Non-pigmented ciliary epithelial cell (primary cell): ENCODE results near the gene OBP2B.
"Not testable (repeated sequence)": the region's sequence is repeated elsewhere in the genome, so short reads cannot be mapped to it uniquely, and the experiment has no call there.

Experiments used
- DNase-seq: peaks from one replicate; pipeline ENCODE4 v3.0.0-alpha.2; 2010; ENCODE audit warnings: low read depth

OBP2B gene

DNA sequence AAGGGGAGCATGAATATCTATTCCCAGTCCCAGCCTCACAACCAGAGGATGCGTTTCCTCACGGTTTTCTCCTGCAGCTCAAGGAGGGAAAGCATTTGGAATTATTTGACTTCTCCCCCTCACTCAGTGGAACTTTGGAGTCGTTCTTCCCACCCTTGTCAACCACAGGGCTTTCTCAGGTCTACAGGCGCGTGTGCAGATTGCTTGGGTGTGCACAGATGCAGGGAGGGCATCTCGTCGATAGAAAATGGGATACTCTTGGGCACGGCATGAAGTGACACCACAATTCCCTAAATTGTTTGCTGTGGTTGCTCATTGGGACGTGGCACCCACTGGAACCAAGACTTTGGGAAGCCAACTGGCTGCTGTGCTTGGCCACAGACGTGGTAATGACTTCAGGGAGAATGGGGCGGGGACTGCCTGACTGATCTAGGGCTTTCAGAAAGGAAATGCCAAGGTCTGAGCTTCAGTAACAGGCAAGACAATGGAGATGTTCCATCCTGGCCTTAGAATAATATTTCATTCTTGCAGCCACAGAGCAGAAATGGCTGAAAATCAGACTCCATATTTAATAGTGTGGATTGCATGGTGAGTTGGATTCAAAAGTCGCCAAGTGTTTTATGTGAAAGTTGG is 12.2 kb upstream of the OBP2B start:
- DNase-seq, result no peak

DNA sequence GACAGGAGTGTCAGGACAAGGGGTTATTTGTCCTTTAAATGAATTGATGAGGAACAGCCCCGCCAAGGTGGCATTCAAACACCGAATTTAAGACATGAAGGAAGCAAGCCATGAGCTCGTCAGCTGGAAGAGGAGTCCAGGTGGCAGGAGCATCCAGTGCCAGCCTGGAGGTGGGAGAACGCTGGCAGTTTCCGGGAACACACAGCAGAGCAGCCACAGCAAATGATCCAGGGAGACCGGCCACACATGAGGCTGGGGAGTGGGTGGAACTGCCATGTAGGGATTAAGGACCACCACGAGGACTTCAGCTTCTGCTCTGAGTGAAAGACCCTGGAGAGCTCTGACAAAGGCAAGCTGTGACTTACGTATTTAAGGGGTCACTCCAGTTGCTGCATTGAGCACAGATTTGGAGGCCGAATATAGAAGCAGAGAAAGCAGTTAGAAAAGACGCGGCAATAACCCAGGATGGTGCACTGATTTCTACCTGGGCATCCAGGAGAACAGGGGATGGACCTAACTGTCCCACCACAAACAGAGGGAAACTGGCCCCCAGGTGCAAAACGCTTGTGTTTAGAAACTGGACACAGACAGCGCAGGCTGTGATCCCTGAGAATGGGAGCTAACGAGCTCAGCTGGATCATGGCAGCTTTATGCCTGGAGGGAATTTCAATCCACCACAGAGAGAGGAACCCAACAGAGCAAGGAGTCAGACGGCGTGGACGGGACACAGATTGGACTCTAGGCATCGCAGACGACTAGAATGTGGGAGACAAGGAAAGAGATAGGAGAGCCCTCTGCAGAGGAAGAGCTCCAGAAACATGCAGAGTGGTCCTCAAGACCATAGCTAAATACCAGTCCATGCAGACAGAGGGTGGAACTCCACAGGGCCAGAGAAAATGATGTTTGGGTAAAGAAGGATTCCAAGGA is 9.3 kb upstream of the OBP2B start:
- DNase-seq, result not testable (repeated sequence)

DNA sequence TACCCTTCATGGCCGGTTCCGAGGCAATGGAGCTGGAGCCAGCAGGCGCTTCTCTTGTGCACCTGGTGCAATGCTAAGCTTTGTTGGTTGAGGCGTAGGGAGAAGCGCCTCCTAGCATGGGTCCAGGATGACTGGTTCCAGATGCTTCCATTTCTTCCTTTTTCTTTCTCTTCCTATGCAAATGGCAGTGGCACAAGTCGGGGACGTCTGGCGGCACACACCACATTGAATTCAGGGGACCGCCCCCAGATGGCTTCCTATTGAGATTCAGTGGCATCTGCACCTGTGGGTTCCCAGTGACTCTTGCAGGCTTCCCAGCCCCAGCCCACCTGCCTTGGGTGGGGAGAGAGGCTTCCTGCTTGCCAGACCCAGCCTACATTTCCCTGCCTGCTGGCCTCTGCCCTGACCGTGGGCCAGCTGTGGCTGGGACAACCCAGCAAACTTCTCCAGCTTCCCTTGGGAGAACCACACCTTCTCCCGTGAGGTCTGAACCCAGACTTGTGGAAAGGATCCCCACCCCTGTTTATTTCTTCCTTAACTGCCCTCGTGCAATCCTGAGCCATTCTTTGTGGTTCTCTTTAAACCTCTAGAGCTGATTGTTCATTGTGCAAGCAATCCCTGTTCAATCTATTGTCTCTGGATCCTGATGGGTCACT is 8.4 kb upstream of the OBP2B start:
- DNase-seq, result not testable (repeated sequence)

DNA sequence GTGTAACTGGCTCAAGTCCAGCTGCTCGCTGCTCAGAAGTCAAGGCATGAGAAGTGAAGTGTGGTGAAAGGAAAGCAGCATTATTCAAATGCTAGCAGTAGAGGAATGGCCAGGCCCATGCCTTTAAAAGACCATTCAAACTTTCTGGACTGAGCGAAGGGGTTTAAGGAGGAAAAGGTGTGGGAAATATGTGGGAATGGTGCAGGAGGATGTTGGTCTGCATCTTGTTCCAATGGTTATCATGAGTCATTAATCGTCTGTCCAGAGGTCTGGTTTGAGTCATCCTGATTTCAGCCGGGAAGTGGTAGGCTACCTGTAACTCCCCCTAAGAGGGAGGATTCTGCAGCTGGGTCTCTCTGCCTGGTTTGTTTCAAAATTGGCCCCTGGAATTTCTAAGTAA is 5.2 kb upstream of the OBP2B start:
- not testable (repeated sequence) for DNase-seq

DNA sequence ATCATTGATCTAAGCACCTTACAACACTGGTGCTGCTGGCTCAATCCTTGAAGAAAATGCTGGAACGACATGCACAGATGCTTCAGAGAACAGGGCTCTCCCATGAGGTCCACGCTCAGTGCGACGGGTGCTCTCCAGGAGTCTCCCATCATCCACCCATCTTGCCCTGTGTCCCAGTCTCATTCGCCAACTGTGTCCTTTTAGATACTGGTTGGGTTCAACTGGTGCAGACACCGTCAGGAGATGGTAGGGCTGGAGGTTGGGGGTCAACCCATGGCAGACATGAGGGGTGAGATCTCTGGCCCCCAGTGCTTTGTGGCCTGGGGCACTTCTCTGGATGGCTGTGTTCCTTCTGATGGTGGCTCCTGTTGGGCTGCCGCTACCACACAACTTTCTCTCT is 1.6 kb upstream of the OBP2B start:
- DNase-seq, result no peak

DNA sequence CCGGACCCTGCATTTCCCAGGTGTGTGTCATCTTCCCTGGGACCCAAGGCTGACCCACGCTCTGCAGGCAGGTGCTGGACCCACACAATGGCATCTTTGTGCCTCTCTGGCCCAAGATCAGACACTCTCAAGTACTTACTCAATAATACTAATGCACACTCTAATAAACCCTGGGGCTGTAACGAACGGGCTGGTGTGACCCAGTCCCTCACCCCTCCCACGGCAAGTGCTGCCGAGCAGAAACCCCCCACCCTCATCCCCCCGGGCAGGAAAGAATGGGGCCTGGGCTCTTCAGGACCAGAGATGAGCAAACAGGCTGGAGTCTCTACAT is 1.1 kb upstream of the OBP2B start:
- DNase-seq, result no peak

DNA sequence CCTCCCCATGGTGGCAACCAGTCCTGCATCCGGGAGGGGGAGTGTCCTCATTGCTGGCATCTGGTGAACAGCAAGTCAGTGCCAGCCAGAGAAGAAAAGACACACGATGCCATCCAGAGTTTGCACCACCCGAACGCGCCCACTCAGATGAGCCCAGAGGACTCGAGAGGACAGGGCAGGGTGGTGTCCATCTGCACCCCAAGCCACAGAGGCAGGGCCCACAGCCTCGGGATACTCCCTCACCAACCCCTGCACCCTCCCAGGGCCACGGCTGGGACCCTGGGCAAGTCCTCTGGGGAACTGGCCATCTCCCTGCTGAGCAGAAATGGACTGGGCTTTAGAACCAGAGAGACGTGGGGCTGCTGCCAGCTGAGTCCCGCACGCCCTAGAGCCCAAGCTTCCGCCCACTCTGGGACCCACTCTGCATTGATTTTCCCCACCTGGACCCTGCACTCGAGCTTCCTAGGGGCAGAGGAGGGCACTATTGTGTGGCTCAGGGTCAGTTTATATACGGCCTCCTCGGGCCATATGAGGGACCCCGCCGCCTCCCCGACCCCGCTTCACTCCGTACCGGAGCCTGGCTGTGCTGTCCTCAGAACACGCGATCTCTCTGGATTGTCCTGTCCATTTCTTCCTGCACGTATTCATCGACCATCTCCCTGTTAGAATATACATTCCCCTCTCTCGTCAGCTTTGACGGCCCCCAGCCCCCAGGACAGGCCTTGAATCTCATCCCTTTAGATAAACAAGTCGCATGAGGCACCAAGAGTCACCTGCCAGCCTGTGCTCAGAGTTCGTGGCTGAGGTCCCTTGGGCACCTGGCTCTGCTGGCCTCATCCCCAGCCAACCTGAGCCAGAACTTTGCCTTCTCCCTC is 514 bp upstream of the OBP2B start:
- DNase-seq, result not testable (repeated sequence)

DNA sequence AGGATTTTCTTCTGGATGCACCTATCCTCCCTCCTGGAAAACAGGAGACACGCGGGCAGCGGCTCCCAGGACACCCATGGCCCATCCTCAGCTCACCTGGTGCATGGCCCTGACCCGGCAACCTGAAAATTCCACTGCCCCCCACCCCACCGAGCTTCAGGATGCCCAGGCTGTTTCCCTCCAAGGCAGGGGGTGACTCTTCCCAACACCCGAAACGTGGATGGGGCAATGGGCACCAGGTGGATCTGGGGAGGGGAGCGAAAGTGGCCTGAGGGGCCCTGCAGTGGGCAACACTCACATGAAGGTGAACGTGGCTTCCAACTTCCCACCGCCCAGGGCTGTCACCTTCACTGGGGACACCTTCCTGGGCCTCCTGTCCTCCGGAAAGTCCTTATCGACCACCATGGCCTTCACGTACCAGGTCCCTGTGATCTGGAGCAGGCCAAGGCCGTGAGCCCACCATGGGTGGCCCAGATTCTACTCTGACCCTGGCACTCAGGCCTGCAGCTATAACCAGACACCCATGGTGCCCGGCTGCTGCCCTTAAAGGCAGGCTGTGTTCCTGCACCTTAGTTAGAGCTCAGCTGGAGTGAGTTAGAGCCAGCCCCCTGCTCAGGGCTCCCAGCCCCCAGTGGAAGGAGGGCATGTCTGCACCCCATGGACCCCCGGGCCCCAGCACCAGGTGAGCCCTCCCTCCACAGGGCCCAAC is 725 bp downstream of the OBP2B start:
- not testable (repeated sequence) for DNase-seq

DNA sequence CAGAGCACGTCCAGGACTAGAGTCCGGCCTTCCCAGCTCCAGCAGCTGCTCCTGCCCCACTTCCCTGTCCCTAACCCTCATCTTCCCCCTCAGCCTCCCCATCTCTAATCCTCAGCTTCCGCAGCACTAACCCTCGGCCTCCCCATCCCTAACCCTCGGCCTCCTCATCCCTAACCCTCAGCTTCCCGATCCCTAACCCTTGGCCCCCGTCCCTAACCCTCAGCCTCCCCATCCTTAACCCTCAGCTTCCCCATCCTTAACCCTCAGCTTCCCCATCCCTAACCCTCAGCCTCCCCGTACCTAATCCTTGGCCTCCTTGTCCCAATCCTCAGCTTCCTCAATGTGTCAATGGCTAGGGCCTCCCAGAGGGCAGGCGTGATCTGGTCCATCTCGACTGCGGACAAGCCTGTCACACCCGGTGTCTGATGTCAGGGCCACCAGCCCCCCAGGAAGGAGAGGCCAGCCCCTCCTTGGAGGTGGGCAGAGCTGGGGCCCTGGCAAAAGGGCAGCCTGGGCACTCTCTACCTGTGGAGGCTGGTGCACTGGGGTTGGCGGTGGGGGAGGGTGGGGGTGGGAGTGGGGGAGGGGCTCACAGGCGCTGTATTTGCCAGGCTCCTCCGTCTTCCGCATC is 1.4 kb downstream of the OBP2B start:
- DNase-seq, result no peak

DNA sequence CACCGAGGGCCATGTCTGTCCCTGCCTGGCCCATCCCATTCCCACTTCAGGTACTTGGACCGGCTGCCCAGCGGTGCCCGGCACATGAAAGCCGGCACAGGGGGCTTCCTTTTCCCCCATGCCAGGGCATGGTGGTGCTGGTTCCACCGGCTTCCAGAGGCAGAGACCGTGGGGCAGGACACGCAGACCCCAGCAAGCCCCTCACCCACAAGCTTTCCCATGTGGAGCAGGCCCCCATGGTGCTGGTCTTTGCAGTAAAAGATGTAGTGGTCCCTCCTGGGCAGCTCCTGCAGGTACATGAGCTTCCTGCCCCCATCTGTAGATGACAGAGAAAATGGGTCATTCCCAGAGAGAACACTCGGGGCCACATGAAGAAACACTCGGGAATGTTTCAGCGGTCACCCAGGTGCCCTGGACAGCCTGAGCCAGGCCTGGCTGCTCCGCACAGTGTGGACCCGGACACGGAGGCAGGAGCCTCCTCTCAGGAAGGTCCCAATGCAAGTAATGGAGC is 2.0 kb downstream of the OBP2B start:
- DNase-seq, result no peak

DNA sequence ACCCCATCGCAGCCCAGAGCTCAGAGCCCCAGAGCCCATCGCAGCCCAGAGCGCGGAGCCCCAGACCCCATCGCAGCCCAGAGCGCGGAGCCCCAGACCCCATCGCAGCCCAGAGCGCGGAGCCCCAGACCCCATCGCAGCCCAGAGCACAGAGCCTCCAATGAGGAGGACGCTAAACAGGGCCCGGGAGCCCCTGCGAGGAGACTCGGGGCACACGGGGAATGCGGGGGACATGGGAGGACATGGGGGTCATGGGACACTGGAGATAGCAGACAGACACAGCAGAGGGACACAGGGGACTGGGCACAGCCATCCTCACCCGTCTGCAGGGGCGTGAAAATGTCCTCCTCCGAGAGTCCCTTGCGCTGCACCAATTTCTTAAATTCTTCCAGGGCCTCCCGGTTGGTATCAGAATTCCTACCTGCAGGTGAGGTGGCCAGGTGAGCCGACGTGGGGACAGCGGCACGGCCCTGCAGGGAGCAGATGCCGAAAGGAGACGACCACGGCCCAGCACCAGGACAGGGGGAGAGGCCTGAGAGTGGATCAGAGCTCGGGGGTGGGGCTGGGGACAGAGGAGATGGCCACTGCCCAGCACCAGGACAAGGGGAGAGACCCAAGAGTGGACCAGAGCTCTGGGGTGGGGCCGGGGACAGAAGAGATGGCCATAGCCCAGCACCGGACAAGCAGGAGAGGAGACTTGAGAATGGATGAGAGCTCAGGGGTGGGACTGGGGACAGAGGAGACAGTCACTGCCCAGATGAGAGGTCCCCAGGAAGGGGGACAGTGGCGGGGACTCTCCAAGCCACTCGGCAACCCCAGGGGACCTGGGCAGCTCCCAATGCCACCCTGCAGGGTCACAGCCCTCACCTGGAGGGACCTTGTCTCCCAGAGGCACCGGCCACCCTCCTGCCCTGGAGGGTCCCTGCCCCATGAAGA is 2.8 kb downstream of the OBP2B start:
- no peak for DNase-seq

DNA sequence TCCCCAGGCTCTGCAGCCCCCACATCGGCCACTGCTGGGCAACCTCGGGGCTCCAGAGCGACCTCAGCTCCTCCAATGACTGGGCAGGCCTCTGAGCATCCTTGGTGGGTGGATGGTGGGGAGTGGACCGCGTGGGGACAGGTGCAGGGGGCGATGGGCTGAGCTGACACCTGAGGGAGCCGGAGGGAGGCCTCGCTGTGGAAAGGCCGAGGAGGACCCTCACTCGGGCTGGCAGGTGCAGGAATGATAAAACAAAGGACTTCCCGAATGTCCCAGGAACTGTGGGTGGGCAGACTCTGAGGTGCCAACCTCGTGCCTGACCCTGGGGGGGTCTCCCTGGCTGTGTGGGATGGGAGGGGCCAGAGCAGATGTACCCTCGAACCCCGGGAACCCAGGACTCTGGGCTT is 3.6 kb downstream of the OBP2B start:
- DNase-seq, result not testable (repeated sequence)

DNA sequence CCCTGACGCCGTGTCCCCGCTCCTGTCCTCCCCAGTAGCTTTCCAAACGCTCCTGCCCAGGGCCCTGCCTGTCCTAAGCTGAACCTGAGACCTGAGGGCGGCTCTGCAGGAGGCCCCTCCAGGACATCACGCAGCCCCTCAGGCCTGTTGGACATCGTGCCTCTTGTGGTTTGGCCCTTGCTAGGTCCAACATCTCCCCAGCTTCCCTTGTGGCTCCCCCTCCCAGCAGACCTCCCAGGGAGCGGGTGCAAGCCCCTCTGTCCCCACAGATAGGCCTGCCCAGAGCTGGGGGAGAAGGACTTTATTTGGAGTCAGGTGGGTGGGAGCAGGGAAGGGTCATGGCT is 4.1 kb downstream of the OBP2B start:
- DNase-seq, result no peak

DNA sequence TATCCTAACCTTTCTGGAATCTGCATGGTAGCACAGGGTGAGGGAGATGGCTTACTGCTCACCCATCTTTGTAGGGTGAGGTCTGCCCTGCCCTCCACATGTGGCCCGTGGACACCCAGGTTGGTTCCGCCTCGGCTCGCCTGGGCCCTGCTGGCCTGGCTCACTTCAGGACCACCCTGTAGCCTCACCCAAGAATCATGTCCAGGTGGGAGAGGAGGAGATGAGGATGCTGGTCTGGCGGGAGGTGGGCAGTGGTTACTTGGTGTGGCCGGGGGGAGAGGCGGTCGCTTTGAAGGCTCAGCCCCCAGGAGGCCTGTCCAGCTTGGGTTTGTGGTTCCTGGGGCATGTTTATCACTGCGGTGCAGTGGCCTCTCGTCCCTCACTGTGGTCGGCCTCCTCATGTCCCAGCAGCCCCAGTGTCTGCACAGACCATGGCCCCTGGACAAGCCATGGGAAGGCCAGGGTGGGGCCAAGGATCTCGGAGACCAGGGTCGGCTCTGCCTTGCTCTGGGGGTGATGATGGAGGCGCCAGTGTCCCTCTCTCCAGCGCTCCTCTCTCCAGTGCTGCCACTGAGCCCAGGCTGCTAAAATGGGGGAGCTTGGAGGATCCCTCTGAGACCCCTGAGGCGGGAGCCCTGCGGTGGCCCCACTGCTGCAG is 4.6 kb downstream of the OBP2B start:
- no peak for DNase-seq

DNA sequence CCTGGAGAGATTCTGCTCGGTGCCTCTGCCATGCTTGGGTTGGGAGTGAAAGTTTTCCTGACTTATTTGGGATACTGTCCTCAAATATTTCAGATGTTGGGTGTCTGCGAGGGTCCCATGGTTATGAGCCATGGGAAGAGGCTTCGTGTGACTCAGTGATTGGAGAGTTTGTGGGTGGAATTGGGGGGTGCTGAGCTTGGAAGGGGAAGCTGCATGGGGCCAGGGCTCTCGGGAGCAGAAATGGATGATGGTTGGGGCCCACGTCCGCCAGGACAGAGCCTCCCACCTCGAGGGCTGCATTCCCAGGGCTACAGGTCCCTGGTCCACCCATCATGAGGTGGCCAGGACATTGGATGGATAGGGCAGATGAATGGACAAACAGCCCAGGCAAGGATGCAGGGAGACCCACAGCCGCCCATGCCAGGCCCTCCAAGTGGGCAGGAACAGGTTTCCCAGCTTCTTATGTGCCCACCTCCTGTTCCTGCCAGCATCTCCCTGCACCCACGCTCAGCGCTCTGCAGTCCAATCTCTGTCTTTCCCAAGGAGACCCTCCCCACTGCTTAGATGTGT is 5.5 kb downstream of the OBP2B start:
- DNase-seq, result no peak

DNA sequence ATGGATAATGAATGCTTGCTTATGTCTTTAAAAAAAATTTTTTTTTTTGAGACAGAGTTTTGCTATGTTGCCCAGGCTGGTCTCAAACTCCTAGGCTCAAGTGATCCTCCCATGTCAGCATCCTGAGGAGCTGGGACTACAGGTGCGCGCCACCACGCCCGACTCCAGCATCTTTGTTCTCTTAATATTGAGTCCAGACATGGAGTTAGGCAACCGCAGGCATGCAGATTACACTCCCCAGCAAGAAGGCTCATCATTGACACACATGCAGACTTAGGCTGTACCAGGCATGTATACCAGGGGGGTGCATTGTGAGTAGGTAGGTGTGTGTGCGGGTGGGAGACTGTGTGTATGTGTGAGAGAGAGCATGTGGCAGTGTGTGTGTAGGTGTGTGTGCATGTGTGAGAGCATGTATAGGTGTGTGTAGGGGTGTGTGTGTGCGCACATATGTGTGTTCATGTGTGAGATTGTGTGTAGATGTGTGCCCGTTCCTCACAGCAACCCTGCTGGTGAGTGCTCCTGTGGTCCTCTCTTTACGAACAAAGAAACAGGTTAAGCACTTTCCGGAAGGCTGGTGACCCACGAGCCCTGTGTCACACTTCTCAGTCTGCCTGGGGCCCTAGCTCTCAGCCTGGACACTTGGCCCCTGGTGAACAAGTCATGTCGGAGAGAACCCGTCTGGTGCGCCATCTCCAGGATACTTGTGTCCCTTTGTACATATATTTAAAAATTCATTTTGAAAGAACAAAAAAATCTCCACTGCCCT is 6.2 kb downstream of the OBP2B start:
- DNase-seq, result no peak

DNA sequence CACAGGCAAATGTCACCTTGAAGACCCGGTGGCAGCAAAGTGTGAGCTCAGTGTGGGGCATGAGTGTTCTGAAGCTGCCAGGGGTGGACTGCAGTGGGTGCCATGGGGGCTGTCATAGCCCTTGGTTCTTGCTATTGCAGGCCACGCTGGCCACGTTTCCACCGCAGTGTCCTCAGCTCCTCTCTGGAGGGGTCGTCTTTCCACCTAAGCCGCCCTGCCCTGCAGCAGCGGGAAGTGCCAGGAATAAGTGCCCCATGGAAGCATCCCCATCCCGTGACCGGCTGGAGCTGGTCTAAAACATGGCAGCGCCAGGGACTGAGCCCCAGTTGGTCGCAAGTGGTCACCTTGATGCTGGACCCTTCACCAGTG is 6.9 kb downstream of the OBP2B start:
- DNase-seq, result no peak
